ENCODE measurements around the gene FRMPD4.
"Not testable (repeated sequence)": the region's sequence is repeated elsewhere in the genome, so short reads cannot be mapped to it uniquely, and the experiment has no call there.

FRMPD4 gene

DNA sequence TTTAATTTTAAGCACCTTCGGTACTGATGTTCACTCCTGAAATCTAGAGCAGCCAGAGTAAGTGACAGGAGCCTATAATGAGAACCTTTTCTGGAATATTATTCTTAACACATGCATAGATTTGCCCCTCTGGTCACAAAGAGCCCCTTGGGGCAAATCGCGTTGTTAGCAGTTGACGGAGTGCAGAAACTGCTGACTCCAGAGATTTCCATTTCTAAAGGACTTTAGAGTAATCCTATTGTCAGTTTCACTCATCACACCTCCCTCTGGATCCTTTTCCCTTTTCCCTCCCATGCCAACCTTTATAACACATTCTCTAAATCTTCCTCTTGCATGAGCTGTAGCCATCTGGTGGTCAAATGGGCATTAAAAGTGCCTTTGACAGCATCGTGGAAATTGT, 388.0 kb downstream of the FRMPD4 start:
- no peak for DNase-seq (ENCODE audit: low read depth in 2 of 2)
- H3K4me3 ChIP-seq (replicated peaks in 1 of 2; ENCODE audit: low read depth in 2 of 2, low read length in 2 of 2) = no peak overlapping the region
- TF ChIP-seq CTCF (IDR thresholded peaks at IDR 0.05; ENCODE audit: low read depth, low read length) = no peak

GRCh38 chrX:12538096-12538495, 399.8 kb downstream of the FRMPD4 start:
- DNase-seq (ENCODE audit: low read depth in 2 of 2); H3K4me3 ChIP-seq (replicated peaks in 1 of 2; ENCODE audit: low read depth in 2 of 2, low read length in 2 of 2): not testable (repeated sequence)

DNA sequence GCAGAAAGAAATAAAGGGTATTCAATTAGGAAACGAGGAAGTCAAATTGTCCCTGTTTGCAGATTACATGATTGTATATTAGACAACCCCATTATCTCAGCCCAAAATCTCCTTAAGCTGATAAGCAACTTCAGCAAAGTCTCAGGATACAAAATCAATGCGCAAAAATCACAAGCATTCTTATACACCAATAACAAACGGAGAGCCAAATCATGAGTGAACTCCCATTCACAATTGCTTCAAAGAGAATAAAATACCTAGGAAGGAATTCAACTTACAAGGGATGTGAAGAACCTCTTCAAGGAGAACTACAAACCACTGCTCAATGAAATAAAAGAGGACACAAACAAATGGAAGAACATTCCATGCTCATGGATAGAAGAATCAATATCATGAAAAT, 404.0 kb downstream of the FRMPD4 start:
- H3K4me3 ChIP-seq (replicated peaks in 1 of 2; ENCODE audit: low read depth in 2 of 2, low read length in 2 of 2); DNase-seq (ENCODE audit: low read depth in 2 of 2): not testable (repeated sequence)

GRCh38 chrX:12548341-12548740, 410.1 kb downstream of the FRMPD4 start:
- no peak for DNase-seq (ENCODE audit: low read depth in 2 of 2)
- no peak overlapping the region for H3K4me3 ChIP-seq (replicated peaks in 1 of 2; ENCODE audit: low read depth in 2 of 2, low read length in 2 of 2)
- no peak for TF ChIP-seq CTCF (IDR thresholded peaks at IDR 0.05; ENCODE audit: low read depth, low read length)

GRCh38 chrX:12548746-12549145, 410.5 kb downstream of the FRMPD4 start:
- peak; percentile 41 to 52 for DNase-seq (ENCODE audit: low read depth in 2 of 2)
- TF ChIP-seq CTCF (IDR thresholded peaks at IDR 0.05; ENCODE audit: low read depth, low read length) = no peak
- no peak overlapping the region for H3K4me3 ChIP-seq (replicated peaks in 1 of 2; ENCODE audit: low read depth in 2 of 2, low read length in 2 of 2)

GRCh38 chrX:12554206-12554605, 415.9 kb downstream of the FRMPD4 start:
- no peak for TF ChIP-seq CTCF (IDR thresholded peaks at IDR 0.05; ENCODE audit: low read depth, low read length)
- no peak for DNase-seq (ENCODE audit: low read depth in 2 of 2)
- no peak overlapping the region for H3K4me3 ChIP-seq (replicated peaks in 1 of 2; ENCODE audit: low read depth in 2 of 2, low read length in 2 of 2)

DNA sequence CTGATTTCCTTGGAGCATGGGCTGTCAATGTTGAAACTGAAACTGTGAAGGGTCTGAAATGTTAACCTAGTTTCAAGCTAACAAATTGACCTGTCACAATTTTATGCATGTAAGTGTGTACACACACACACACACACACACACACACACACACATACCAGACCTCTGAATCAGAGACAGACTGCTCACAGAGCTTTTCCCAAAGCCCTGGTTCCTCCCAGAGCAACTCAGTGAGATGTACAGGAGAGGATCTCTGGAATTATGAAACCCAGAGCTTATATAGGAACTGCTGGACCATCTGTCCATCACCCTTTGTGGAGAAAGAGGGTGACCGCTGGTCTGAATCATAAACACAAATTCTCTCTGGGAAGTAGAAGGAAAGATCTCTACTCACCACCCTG, 424.8 kb downstream of the FRMPD4 start:
- no peak for TF ChIP-seq CTCF (IDR thresholded peaks at IDR 0.05; ENCODE audit: low read depth, low read length)
- DNase-seq (ENCODE audit: low read depth in 2 of 2) = peak; percentile 52 to 57
- no peak overlapping the region for H3K4me3 ChIP-seq (replicated peaks in 1 of 2; ENCODE audit: low read depth in 2 of 2, low read length in 2 of 2)

DNA sequence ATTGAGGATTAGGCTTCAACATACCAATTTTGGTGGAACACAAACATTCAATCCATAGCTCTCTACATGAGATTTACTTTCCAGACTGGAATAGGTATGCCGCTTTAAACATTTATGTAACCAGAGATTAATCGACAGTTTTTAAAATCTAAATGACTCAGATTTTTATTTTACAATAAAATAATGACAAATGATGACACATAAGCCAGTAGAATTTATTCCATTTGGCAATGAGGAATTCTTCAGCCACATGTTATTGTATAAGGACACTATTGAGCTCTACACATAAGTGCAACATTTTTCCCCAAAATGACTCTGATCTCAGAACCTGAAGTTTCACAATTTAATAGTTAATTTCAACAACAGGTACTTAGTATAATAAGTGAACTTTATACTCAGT, 425.9 kb downstream of the FRMPD4 start:
- no peak for TF ChIP-seq CTCF (IDR thresholded peaks at IDR 0.05; ENCODE audit: low read depth, low read length)
- DNase-seq (ENCODE audit: low read depth in 2 of 2) = no peak
- no peak overlapping the region for H3K4me3 ChIP-seq (replicated peaks in 1 of 2; ENCODE audit: low read depth in 2 of 2, low read length in 2 of 2)

All from cardiac fibroblast (primary cell).